Mesodermal cell (in vitro differentiated cells): ENCODE measurements around the gene CD9.

Experiments
- H3K27ac ChIP-seq: 2 replicates; pipeline ENCODE4 v1.7.0; 2013; ENCODE audit warnings: mild to moderate bottlenecking, low read depth, low read length, moderate library complexity; ENCODE audit not compliant: severe bottlenecking
- H3K36me3 ChIP-seq: 2 replicates; pipeline ENCODE4 v1.7.1; 2013; ENCODE audit warnings: mild to moderate bottlenecking, low read length, moderate library complexity; ENCODE audit not compliant: control insufficient read depth, insufficient read depth
- H3K4me1 ChIP-seq: one replicate; pipeline ENCODE4 v1.7.1; 2013; ENCODE audit warnings: mild to moderate bottlenecking, low read length; ENCODE audit not compliant: insufficient read depth, control insufficient read depth, poor library complexity, severe bottlenecking
- H3K4me3 ChIP-seq: 2 replicates; pipeline ENCODE4 v1.7.0; 2013; ENCODE audit warnings: low read length, control low read depth, mild to moderate bottlenecking; ENCODE audit not compliant: insufficient read depth, poor library complexity, severe bottlenecking; ENCODE audit errors: extremely low read depth
- H3K9me3 ChIP-seq: 2 replicates; pipeline ENCODE4 v1.7.1; 2013; ENCODE audit warnings: mild to moderate bottlenecking, low read length, moderate library complexity; ENCODE audit not compliant: control insufficient read depth
- WGBS, 2 experiments: methylation state at CpG; one replicate each; pipeline ENCODE4 v1.1.5; 2013; ENCODE audit warnings: missing lambda C conversion rate in 2 of 2; ENCODE audit not compliant: insufficient coverage in 2 of 2; 5-methylcytosine and 5-hydroxymethylcytosine counted together

CD9 gene

DNA sequence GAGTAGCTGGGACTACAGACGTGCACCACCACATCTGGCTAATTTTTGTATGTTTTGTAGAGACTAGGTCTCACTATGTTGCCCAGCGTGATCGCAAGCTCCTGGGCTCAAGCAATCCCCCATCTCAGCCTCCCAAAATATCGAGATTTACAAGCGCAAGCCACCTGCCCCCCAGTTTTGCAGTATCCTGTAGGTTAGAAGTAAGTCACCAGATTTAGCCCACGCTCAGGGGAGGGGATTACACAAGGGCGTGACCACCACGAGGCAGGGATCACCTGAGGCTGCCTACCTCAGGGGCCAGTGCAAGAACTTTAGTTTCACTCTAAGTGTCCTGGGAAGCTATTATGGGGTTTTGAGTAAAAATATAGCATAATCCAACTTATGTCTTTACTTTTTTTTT, 71.1 kb downstream of the CD9 start:
- Histone ChIP-seq H3K4me1 (peaks cover 11% of the 10 kb centered on the region), H3K4me3 (no peak overlapping the region), H3K36me3 (no peaks in the 10 kb centered on the region), H3K27ac (no peak overlapping the region), H3K9me3 (no peaks in the 10 kb centered on the region)
- WGBS, 2 experiments = 100% methylated on average over 7 of the region's 8 CpGs; no CpG with 5 or more reads in 1 of the 2 experiments

DNA sequence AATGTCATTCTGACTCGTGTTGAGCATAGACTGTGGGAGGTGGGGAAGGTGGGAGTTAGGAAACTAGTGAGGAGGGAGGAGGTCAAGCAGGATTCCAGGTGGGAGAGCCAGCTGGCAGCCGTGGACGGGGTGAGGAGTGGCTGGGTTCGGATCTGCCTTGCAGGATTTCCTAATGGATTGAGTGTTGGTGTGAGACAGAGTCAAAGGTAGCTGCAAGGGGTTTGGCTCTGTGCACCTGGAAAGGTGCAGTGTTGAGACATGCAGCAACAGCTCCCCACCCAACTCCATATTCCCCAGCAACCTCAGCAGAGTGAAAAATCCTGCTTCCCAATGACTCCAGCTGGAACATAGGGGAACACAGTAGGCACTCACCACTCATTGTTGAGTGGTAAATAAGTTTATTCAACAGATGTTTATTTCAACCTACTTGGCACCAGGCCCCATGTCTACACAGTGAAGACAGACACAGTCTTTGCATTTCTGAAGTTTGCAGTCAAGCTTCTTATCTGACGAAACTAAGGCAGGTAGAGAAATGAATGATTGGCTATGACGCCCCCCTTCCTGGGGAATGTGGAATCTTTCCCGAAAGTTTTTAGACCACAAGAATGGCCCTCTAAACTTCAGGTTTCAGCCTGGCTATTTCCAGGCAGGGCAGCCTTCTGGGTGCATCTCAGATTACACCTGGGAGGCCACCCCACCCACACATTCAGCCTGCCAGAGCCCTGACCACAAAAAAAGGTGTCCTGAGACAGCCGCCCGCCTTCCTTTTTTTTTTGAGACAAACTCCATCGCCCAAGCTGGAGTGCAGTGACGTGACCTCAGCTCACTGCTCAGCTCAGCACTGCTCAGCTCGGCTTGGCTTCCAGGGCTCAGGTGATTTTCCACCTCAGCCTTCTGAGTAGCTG, 72.4 kb downstream of the CD9 start:
- Histone ChIP-seq H3K4me1 (peaks cover 12% of the 10 kb centered on the region), H3K4me3 (no peak overlapping the region), H3K36me3 (no peaks in the 10 kb centered on the region), H3K27ac (peak overlapping the region; percentile 37), H3K9me3 (no peaks in the 10 kb centered on the region)
- 61 to 64% methylated on average over 7 to 10 of the region's 12 CpGs for WGBS, 2 experiments

DNA sequence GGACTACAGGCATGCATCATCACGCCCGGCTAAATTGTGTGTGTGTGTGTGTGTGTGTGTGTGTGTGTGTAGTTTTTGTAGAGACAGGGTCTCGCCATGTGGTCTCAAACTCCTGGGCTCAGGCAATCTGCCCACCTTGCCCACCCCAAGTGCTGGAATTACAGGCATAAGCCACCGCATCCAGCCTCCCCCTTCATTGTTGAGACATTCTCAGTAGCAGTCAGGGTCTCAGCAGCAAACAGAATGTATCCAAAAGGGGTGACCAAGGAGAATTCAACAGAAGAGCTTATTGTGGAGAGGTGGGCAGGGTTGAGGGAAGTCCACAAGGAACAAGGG, 73.0 kb downstream of the CD9 start:
- no peaks in the 10 kb centered on the region for H3K9me3 ChIP-seq
- 100% methylated on average over 1 of the region's 4 CpGs; no CpG with 5 or more reads in 1 of the 2 experiments for whole genome bisulfite sequencing, 2 experiments
- peak overlapping the region; percentile 92 for H3K27ac ChIP-seq
- no peaks in the 10 kb centered on the region for H3K36me3 ChIP-seq
- no peak overlapping the region for H3K4me3 ChIP-seq
- H3K4me1 ChIP-seq = peaks cover 14% of the 10 kb centered on the region

DNA sequence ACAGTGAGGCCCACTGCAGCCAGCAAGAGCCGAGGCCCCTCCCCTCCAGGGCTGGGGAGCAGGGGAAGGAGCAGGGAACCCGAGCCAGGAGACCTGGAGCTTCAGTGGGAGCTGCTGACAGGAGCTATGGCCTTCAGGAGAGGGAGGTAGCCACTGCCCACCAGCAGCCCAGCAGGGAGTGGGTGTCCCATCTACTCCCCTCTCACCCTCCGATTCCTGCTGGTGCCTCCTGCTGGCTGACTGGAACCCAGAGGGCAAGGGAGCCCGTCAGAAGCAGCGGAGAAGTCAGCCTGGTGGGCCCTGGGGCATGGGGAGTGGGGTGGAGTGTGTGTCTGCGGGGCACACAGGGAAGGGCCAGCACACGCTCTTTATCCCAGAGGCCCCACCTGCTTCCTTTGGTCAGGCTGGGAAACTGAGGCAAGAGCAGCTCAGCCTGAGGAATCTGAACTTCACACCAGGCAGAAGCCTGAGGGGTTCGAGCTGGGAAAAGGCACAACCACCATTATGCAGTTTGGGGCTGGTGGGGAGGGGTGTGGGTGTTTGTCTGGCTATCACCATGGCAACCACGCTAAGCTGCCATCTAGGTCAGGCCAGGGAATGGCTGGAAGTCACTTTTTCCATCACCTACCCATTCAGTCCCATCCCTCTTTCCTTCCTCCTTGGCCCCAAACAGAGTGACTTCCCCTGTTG, 73.5 kb downstream of the CD9 start:
- 78 to 84% methylated on average over 3 to 8 of the region's 9 CpGs for WGBS, 2 experiments
- peaks cover 14% of the 10 kb centered on the region for H3K4me1 ChIP-seq
- H3K9me3 ChIP-seq = no peaks in the 10 kb centered on the region
- H3K36me3 ChIP-seq = no peaks in the 10 kb centered on the region
- H3K27ac ChIP-seq = peak overlapping the region; percentile 92
- H3K4me3 ChIP-seq = no peak overlapping the region

DNA sequence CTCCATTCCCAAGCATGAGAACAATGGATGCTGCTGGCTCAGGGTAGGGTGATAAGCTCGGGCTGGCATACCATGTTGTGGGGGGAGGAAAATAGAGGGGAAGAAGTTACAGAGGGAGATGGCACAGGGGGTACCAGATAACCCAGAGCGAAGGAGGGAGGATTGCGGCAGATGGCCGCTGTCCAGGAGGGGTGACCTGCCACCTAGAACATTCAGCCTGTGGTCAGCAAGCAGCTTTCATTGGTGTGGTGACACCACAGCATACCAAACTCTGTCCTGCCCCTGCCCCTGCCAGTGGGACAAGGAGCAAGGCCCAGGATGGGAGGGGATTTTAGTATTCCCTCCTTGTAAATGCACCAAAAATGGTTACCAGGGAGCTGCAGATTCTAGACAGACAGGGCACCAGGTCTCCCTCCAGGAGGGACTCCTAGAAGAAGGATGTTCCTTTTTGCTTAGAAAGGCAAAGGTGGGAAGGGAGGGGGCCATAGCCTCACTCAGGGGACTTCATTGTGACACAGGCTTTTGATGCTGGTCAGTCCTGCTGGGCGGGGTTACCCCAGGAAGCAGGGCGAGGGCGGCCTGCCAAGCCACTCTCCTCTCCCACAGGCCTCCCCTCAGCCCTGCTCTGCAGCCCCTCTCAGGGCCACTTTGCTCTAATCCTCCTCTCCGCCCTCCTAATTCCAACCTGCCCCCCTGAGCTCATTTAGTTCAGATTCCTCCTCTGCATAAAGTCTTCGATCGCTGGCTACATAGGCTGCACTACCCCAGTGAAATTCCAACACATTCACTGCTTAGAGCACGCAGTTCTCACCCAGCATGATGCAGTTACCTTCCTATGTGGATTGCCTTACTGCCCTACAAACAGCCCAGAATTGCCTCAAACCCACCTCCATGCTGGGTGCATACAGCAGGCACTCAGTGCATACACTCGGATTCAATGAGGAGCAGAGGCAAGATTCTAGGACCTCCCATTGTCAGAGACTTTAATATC, 74.3 kb downstream of the CD9 start:
- peak overlapping the region; percentile 83 for H3K27ac ChIP-seq
- WGBS, 2 experiments = 60 to 63% methylated on average over 10 to 11 of the region's 12 CpGs
- no peaks in the 10 kb centered on the region for H3K9me3 ChIP-seq
- peaks cover 22% of the 10 kb centered on the region for H3K4me1 ChIP-seq
- no peaks in the 10 kb centered on the region for H3K36me3 ChIP-seq
- no peak overlapping the region for H3K4me3 ChIP-seq

DNA sequence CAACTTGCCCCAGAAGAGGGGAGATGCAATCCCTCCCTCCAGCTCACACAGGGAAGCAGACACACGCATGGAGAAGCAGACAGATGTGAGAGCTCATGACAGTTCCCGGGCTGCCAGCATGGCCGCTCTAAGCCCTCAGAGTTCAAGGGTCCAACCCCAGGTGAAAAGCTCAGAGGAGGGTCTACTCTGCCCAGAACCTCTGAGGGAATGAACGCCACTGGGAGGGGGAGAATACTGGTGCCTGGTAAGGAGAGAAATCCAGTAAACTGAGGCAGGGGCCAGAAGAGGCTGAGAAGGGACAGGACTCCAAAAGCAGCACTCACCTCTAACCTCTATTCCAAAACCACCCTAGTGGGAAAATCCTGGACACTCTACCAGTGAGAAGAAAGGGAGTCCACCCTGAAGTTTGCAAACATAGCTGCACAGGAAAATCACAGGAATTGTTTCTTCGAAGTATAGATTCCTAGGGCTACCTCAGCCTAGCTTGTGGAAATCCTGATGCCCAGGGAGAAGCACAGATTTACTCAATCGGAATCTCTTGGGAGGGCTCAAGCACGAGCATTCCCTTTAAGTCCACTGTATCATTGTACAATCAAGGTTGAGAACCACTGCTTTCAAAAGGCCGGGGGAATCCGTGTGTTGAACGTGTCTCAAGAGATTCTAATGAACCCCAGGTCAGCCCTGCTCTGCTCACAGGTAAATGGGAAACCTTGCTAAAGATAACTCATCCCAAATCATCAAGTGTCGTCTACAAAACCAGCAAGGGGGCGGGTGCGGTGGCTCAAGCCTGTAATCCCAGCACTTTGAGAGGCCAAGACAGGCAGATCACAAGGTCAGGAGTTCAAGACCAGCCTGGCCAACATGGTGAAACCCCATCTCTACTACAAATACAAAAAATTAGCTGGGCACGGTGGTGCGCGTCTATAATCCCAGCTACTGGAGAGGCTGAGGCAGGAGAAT, 76.0 kb downstream of the CD9 start:
- H3K27ac ChIP-seq = no peak overlapping the region
- H3K4me3 ChIP-seq = no peak overlapping the region
- peaks cover 33% of the 10 kb centered on the region for H3K4me1 ChIP-seq
- no peaks in the 10 kb centered on the region for H3K36me3 ChIP-seq
- H3K9me3 ChIP-seq = no peaks in the 10 kb centered on the region
- WGBS, 2 experiments = 80 to 85% methylated on average over 9 to 11 of the region's 16 CpGs

DNA sequence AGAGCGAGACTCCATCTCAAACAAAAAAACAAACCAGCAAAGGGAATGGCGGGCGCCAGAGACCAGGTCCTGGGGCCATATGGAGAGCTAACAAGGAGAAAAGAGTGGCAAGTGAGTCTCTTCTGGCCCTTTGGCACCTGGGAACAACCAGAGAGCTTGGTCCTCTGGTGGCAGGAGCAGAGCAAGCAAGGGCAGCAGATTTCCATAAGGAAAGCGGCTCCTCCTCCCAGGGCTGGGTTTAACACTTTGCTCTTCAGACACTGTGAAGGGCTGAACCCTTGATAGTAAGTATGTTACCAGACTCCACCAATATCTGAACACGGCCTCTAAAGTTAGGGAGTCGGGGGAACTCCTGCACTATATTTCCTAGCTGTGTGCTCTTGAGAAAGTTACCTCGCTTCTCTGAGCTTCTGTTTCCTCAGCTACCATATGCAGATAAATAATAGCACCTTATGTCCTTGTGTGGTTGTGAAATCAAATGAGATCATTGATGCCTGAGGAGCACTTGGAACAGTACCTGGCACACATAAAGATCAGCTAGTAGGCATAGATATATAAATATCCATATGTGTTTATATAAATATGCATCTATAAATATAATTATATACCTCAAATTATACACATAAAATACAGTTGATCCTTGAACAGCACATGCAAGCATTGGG, 76.9 kb downstream of the CD9 start:
- Histone ChIP-seq H3K9me3 (no peaks in the 10 kb centered on the region), H3K4me1 (peaks cover 38% of the 10 kb centered on the region), H3K36me3 (no peaks in the 10 kb centered on the region), H3K4me3 (no peak overlapping the region), H3K27ac (no peak overlapping the region)
- WGBS, 2 experiments = 60 to 67% methylated on average over 3 of the region's 7 CpGs

DNA sequence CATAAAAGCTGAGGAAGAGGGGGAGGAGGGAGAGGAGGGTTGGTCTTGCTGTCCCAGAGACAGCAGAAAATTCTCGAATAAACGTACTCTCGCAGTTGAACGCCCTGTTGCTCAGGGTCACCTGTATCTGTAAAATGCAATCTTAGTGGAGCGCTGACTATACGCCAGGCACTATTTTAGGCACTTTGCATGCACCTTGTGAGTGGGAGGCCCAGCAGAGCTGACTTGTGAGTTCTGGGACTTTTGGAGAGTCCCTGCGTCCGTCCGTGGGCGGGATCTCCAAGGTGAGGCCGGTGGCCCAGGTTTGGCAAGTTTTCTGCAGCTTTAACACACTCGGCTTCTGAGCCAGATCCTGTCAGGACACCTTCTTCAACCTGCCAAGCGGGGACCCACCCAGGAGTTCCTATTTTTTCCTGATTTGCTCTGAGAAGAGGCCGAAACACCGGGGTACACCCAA, 77.8 kb downstream of the CD9 start:
- H3K27ac ChIP-seq = peak overlapping the region; percentile 30
- WGBS, 2 experiments = 71 to 73% methylated on average over 15 of the region's 15 CpGs
- H3K4me1 ChIP-seq = peaks cover 38% of the 10 kb centered on the region
- H3K9me3 ChIP-seq = no peaks in the 10 kb centered on the region
- no peaks in the 10 kb centered on the region for H3K36me3 ChIP-seq
- H3K4me3 ChIP-seq = peak overlapping the region; percentile 27

DNA sequence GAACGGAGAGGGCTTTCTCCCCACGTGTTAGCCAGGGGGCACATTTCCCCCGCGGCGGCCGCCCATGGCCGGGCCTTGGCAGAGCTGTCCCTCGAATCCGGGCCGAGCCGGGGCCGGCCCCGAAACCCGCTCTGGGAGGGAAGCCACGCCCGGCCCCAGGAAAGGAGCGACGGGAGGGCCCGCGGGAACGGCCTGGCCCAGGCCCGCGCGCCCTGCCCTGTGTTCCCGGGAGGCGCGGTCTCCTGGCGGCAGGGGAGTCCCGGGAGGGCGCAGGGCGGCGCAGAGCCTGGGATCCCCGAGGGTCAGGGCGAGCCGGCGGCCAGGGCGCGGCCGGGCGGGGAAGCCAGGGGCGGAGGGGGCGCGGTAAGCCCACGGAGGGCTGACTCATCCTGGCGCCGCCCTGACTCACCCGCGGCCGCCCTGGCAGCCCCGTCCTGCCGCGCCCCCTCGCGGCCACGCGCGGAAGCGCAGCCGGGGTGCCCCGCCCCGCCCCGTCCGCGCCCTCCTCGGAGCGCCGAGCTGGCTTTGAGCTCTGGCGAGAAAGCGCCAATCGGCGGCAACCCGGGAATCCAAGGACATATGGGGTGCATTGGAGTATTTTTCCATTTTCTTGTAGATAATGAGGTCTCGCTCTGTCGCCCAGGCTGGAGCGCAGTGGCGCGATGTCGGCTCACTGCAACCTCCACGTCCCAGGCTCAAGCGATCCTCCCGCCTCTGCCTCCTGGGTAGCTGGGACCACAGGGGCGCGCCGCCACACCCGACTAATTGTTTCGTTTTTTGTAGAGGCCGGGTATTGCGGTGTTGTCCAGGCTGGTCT, 78.4 kb downstream of the CD9 start:
- no peaks in the 10 kb centered on the region for H3K9me3 ChIP-seq
- WGBS, 2 experiments = 17 to 20% methylated on average over 61 to 83 of the region's 88 CpGs
- no peaks in the 10 kb centered on the region for H3K36me3 ChIP-seq
- peak overlapping the region; percentile 27 for H3K4me3 ChIP-seq
- H3K4me1 ChIP-seq = peaks cover 33% of the 10 kb centered on the region
- H3K27ac ChIP-seq = peak overlapping the region; percentile 30
